Upper lobe of left lung (tissue), 6 donors: Measurements from ENCODE around the gene ARMH3. TPM values are rescaled to one million over a fixed set of nuclear protein-coding genes. Genes with fewer than 3 reads are reported as not detected.
"Not testable (repeated sequence)": the region's sequence is repeated elsewhere in the genome, so short reads cannot be mapped to it uniquely, and the experiment has no call there.

Source experiments
- ATAC-seq, 2 donors: fragments of 200-7000 bp; cut with Tn5 transposase; one replicate each; pipeline ENCODE4 v1.9.1; 2022; ENCODE audit warnings: mild to moderate bottlenecking in 2 of 2, moderate library complexity in 2 of 2; ENCODE audit not compliant: low FRiP score in 2 of 2
- DNase-seq, 2 donors: peaks; one replicate each; pipeline ENCODE4 v3.0.0-alpha.2; 2019 to 2020
- H3K27ac ChIP-seq, 4 donors: fragments of 200-600 bp; sonication (generic); one replicate each; pipeline ENCODE4 v1.5.1; 2016 to 2019
- H3K27me3 ChIP-seq, 4 donors: fragments of 200-600 bp; sonication (generic); one replicate each; pipeline ENCODE4 v1.5.1; 2017 to 2019
- H3K36me3 ChIP-seq, 4 donors: fragments of 200-600 bp; sonication (generic); one replicate each; pipeline ENCODE4 v1.5.1; 2016 to 2019
- H3K4me1 ChIP-seq, 4 donors: fragments of 200-600 bp; sonication (generic); one replicate each; pipeline ENCODE4 v1.5.1; 2018 to 2019
- H3K4me3 ChIP-seq, 4 donors: fragments of 200-600 bp; sonication (generic); one replicate each; pipeline ENCODE4 v1.5.1; 2017 to 2019; ENCODE audit warnings: mild to moderate bottlenecking in 2 of 4, moderate library complexity in 1 of 4
- H3K9me3 ChIP-seq, 4 donors: fragments of 200-600 bp; sonication (generic); one replicate each; pipeline ENCODE4 v1.5.1; 2018 to 2019
- EP300 ChIP-seq, 4 donors: sonication (generic); formaldehyde crosslinking; IDR thresholded peaks; one replicate each; pipeline ENCODE4 v1.5.1; 2017; ENCODE audit warnings: antibody characterized with exemption in 4 of 4, control low read depth in 2 of 4
- POLR2A ChIP-seq, 4 donors: fragments of 450-650 bp; IDR thresholded peaks; one replicate each; pipeline ENCODE4 v1.5.1; 2016 to 2017; ENCODE audit warnings: antibody characterized with exemption in 4 of 4, mild to moderate bottlenecking in 2 of 4
- POLR2AphosphoS5 ChIP-seq, 2 donors: sonication (generic); formaldehyde crosslinking; IDR thresholded peaks; one replicate each; pipeline ENCODE4 v1.5.1; 2017; ENCODE audit warnings: antibody characterized with exemption in 2 of 2
- WGBS, 2 donors: methylation state at CpG; one replicate each; pipeline ENCODE4 v1.1.5; 2017 to 2018; 5-methylcytosine and 5-hydroxymethylcytosine counted together
- total RNA-seq, 6 donors: library from RNA; depleted of rRNA in 4 of 6; stranded (reverse); fragments of >200 nt in 4 of 6; gene quantifications; one replicate each; pipeline versions ENCODE4 v1.1.0 to v1.2.1, GENCODE V29; 2016 to 2021
- TF ChIP-seq, protein P1 (sequence below), 6 experiments: fragments of 450-650 bp in 4 of 6; fragments of 200-600 bp in 2 of 6; sonication (generic) in 2 of 6; IDR thresholded peaks; one replicate each; pipeline ENCODE4 v1.5.1; 2016 to 2019; ENCODE audit warnings: antibody characterized with exemption in 6 of 6
- donor health status: DM: no; HTN: no; CAD: no; lungs with moderate emphysema.
- donor health status: DM: no; HTN: yes; CAD: no; lungs with severe emphysema.

The ARMH3 gene
- total RNA-seq, 6 donors from 2014 or later: 14.4 to 39.8 (median 25.5) TPM

DNA sequence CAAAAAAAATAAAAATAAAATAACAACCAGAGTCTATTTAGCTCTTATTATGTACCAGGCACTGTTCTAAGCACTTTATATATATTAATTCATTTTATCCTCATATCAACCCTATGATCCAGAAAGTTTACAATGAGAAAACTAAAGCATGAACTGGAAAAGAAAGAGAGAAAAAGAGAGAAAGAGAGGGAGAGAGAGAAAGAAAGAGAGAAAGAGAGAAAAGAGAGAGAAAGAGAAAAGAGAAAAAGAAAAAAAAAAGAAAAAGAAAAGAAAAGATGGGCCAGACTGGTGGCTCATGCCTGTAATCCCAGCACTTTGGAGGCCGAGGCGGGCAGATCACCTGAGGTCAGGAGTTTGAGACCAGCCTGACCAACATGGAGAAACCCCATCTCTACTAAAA is 9.9 kb downstream of the ARMH3 start:
- 94 to 96% methylated on average over 2 of the region's 2 CpGs for WGBS, 2 donors
- Histone ChIP-seq H3K27me3 (no peaks in the 10 kb centered on the region), H3K4me3 (no peak overlapping the region), H3K36me3 (no peaks in the 10 kb centered on the region), H3K27ac (peak overlapping the region in 3 of 4 donors; percentile 11 to 68 (median 52)), H3K9me3 (no peaks in the 10 kb centered on the region), H3K4me1 (peaks cover 11 to 43% (median 22%) of the 10 kb centered on the region in 4 donors)
- no peak for DNase-seq
- no peak for ATAC-seq
- TF ChIP-seq POLR2A (IDR thresholded peaks at IDR 0.05) (no peak), POLR2AphosphoS5 (IDR thresholded peaks at IDR 0.05) (no peak), EP300 (IDR thresholded peaks at IDR 0.05) (no peak)
- TF ChIP-seq, protein P1, sequence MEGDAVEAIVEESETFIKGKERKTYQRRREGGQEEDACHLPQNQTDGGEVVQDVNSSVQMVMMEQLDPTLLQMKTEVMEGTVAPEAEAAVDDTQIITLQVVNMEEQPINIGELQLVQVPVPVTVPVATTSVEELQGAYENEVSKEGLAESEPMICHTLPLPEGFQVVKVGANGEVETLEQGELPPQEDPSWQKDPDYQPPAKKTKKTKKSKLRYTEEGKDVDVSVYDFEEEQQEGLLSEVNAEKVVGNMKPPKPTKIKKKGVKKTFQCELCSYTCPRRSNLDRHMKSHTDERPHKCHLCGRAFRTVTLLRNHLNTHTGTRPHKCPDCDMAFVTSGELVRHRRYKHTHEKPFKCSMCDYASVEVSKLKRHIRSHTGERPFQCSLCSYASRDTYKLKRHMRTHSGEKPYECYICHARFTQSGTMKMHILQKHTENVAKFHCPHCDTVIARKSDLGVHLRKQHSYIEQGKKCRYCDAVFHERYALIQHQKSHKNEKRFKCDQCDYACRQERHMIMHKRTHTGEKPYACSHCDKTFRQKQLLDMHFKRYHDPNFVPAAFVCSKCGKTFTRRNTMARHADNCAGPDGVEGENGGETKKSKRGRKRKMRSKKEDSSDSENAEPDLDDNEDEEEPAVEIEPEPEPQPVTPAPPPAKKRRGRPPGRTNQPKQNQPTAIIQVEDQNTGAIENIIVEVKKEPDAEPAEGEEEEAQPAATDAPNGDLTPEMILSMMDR (IDR thresholded peaks at IDR 0.05): no peak

DNA sequence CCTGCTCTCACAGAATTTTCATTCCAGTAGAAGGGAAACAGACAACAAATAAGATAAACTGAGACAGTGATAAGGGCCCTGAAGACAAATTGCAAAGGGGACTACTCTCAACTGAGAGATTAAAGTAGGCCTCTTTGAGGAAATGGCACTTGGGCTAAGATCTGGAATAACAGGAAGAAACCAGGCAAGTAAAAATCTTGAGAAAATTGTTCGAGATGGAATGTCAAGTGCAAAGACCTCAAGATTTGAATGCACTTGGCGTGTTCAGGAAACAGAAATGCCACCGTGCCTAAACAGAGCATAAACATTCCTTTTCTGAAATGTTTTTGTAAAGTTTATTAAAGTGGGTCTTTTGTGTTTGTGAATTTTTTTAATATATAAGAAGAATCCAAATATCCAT is 10.7 kb downstream of the ARMH3 start:
- no peak for DNase-seq
- Histone ChIP-seq H3K27me3 (no peaks in the 10 kb centered on the region), H3K4me1 (peaks cover 11 to 43% (median 20%) of the 10 kb centered on the region in 4 donors), H3K36me3 (no peaks in the 10 kb centered on the region), H3K27ac (peak overlapping the region; percentile 25 to 68 (median 55)), H3K9me3 (no peaks in the 10 kb centered on the region), H3K4me3 (no peak overlapping the region)
- TF ChIP-seq POLR2AphosphoS5 (IDR thresholded peaks at IDR 0.05): no peak
- no peak for TF ChIP-seq POLR2A (IDR thresholded peaks at IDR 0.05)
- TF ChIP-seq, protein P1 (IDR thresholded peaks at IDR 0.05): no peak
- TF ChIP-seq EP300 (IDR thresholded peaks at IDR 0.05): no peak
- WGBS, 2 donors: 32 to 39% methylated on average over 3 of the region's 3 CpGs
- ATAC-seq: no peak

DNA sequence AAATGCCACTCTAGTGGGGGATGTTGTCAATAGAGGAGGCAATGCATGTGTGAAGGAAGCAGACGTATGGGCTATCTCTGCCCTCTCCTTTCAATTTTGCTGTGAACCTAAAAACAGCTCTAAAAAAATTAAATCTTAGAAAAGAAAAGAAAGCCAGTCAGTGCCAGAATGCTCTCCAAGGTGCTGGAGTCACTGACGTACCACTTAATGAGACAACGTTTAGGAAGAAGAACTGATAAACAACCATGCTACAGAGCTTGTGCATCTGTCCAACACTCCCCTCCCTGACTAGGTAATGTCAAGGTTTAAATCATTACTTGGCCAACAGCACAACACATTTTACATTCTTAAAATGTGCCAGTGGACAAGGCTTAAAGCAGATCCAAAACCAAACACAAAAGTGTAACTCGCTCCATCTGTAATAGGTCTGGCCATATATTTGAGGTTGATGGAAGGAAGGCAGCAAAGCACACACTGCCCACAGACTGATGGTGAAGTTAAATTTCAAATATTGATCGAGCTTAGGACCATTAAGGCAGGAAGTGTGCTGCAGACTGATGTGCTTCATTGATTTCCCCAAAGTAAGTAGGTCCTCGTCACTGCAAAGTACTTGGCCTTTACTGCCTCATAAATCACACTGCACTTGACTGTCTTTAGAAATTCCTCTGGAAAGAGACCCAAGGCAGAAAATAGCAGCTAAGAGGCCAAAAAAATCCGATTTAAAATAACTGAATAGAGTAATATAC is 15.5 kb downstream of the ARMH3 start:
- no peak overlapping the region for H3K27ac ChIP-seq
- H3K36me3 ChIP-seq: peaks cover 7 to 35% (median 14%) of the 10 kb centered on the region in 4 donors
- ATAC-seq (no peak), DNase-seq (no peak)
- TF ChIP-seq, protein P1 (IDR thresholded peaks at IDR 0.05): no peak
- no peak for TF ChIP-seq POLR2AphosphoS5 (IDR thresholded peaks at IDR 0.05)
- no peak for TF ChIP-seq EP300 (IDR thresholded peaks at IDR 0.05)
- no peak for TF ChIP-seq POLR2A (IDR thresholded peaks at IDR 0.05)
- no peak overlapping the region for H3K4me3 ChIP-seq
- no peaks in the 10 kb centered on the region for H3K9me3 ChIP-seq
- H3K27me3 ChIP-seq: no peaks in the 10 kb centered on the region
- peaks cover 6 to 30% (median 19%) of the 10 kb centered on the region in 4 donors for H3K4me1 ChIP-seq
- 65 to 69% methylated on average over 7 of the region's 7 CpGs for WGBS, 2 donors

DNA sequence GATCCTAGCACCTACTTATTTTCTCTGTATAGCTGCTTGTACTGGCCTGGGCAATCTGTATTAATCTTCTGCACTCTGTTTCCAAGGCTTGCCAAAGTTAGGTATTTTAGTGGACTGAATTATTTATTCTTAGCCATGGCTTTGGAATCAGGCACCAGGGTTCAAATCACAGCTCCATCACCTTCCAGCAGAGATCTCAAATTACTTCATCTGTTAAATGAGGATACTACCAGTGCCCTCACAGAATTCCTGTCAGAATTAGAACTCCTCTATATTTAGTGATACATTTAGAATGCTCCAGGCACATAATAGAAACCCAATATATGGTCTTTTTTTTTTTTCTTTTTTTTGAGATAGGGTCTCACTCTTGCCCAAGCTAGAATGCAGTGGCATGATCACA is 17.6 kb downstream of the ARMH3 start:
- no peak for DNase-seq
- TF ChIP-seq, protein P1 (IDR thresholded peaks at IDR 0.05): no peak
- TF ChIP-seq EP300 (IDR thresholded peaks at IDR 0.05): no peak
- no peak for TF ChIP-seq POLR2AphosphoS5 (IDR thresholded peaks at IDR 0.05)
- TF ChIP-seq POLR2A (IDR thresholded peaks at IDR 0.05): no peak
- no peak overlapping the region for H3K27ac ChIP-seq
- no peaks in the 10 kb centered on the region for H3K27me3 ChIP-seq
- H3K4me3 ChIP-seq: no peak overlapping the region
- peaks cover 7 to 48% (median 25%) of the 10 kb centered on the region in 4 donors for H3K36me3 ChIP-seq
- peaks cover 0 to 15% (median 5%) of the 10 kb centered on the region in 4 donors for H3K4me1 ChIP-seq
- no peaks in the 10 kb centered on the region for H3K9me3 ChIP-seq
- ATAC-seq: no peak

DNA sequence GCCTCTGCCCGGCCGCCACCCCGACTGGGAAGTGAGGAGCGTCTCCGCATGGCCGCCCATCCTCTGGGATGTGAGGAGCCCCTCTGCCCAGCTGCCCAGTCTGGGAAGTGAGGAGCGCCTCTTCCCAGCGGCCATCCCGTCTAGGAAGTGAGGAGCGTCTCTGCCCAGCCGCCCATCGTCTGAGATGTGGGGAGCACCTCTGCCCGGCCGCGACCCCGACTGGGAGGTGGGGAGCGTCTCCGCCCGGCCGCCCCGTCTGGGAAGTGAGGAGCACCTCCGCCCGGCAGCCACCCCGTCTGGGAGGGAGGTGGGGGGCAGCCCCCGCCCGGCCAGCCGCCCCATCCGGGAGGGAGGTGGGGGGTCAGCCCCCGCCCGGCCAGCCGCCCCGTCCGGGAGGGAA is 20.2 kb downstream of the ARMH3 start:
- 98% methylated on average over 17 of the region's 33 CpGs; no CpG with 5 or more reads in 1 of the 2 donors for WGBS, 2 donors
- ATAC-seq, H3K9me3 ChIP-seq, H3K27me3 ChIP-seq, H3K27ac ChIP-seq, H3K4me1 ChIP-seq, H3K4me3 ChIP-seq: not testable (repeated sequence)
- peaks cover 7 to 71% (median 48%) of the 10 kb centered on the region in 4 donors for H3K36me3 ChIP-seq
- DNase-seq: peak in 1 of 2 donors; percentile 74
